Uterus (tissue), 4 donors: ENCODE results near the gene CARS1. TPM values are rescaled to one million over a fixed set of nuclear protein-coding genes. Genes with fewer than 3 reads are reported as not detected.
"Not testable (repeated sequence)": the region's sequence is repeated elsewhere in the genome, so short reads cannot be mapped to it uniquely, and the experiment has no call there.

Source experiments
- DNase-seq, 2 donors: peaks; one replicate each; pipeline ENCODE4 v3.0.0-alpha.2; 2019 to 2020
- H3K27ac ChIP-seq, 2 donors: fragments of 200-600 bp; sonication (generic); 1 replicate in 1 of 2; 2 replicates in 1 of 2; pipeline ENCODE4 v1.5.1; 2016 to 2018
- H3K27me3 ChIP-seq, 2 donors: fragments of 200-600 bp; sonication (generic); one replicate each; pipeline ENCODE4 v1.5.1; 2018 to 2019; ENCODE audit warnings: control low read depth in 1 of 2
- H3K36me3 ChIP-seq, 2 donors: fragments of 200-600 bp; sonication (generic); one replicate each; pipeline ENCODE4 v1.5.1; 2019; ENCODE audit warnings: control low read depth in 1 of 2
- H3K4me1 ChIP-seq, 2 donors: fragments of 200-600 bp; sonication (generic); one replicate each; pipeline ENCODE4 v1.5.1; 2018 to 2019; ENCODE audit warnings: control low read depth in 1 of 2
- H3K4me3 ChIP-seq, 2 donors: fragments of 200-600 bp; sonication (generic); 1 replicate in 1 of 2; 2 replicates in 1 of 2; pipeline ENCODE4 v1.5.1; 2018 to 2019; ENCODE audit warnings: mild to moderate bottlenecking in 1 of 2
- H3K9me3 ChIP-seq, 2 donors: fragments of 200-600 bp; sonication (generic); one replicate each; pipeline ENCODE4 v1.5.1; 2019; ENCODE audit warnings: control low read depth in 1 of 2
- CTCF ChIP-seq, 4 experiments: fragments of 200-600 bp in 2 of 4; fragments of 450-650 bp in 2 of 4; sonication (generic) in 2 of 4; IDR thresholded peaks; one replicate each; pipeline ENCODE4 v1.5.1; 2016 to 2019; ENCODE audit warnings: antibody characterized with exemption in 4 of 4, mild to moderate bottlenecking in 2 of 4, moderate library complexity in 1 of 4
- POLR2A ChIP-seq, 2 donors: fragments of 450-650 bp; IDR thresholded peaks; one replicate each; pipeline ENCODE4 v1.6.1; 2016; ENCODE audit warnings: antibody characterized with exemption in 2 of 2, mild to moderate bottlenecking in 1 of 2, moderate library complexity in 1 of 2
- intact Hi-C: fragments of 100-400 bp; cut with DNase I; formaldehyde crosslinking; loops from one replicate; pipeline ENCODE4 v1.15.1; 2023; ENCODE audit warnings: low total_unique reads
- total RNA-seq, 4 donors: library from RNA; depleted of rRNA in 3 of 4; stranded (reverse); fragments of >200 nt in 3 of 4; gene quantifications; one replicate each; pipeline versions ENCODE4 v1.1.0 to v1.2.4, GENCODE V29; 2014 to 2023
- donor health status: DM: yes; HTN: yes; CAD: no.

CARS1 gene
- total RNA-seq, 4 donors from 2014 or later, result 13.2 to 39.5 (median 27.4) TPM

GRCh38 chr11:3063432-3063831 is 6.2 kb upstream of the CARS1 start:
- H3K27me3 ChIP-seq, H3K4me1 ChIP-seq, DNase-seq, H3K27ac ChIP-seq, intact Hi-C loops, H3K4me3 ChIP-seq, H3K36me3 ChIP-seq, H3K9me3 ChIP-seq: not testable (repeated sequence)

- Histone ChIP-seq H3K27me3 (no peaks in the 10 kb centered on the region), H3K27ac (no peak overlapping the region), H3K9me3 (no peaks in the 10 kb centered on the region), H3K36me3 (no peaks in the 10 kb centered on the region), H3K4me1 (peaks cover 7 to 8% of the 10 kb centered on the region in 2 donors), H3K4me3 (no peak overlapping the region)
- DNase-seq, result no peak
- intact Hi-C loops, result no loop called here
- TF ChIP-seq POLR2A (IDR thresholded peaks at IDR 0.05), result no peak
- TF ChIP-seq CTCF (IDR thresholded peaks at IDR 0.05), result no peak
These were observed 3.3 kb upstream of the CARS1 start for GRCh38 chr11:3060436-3061025.

GRCh38 chr11:3058753-3059664 is 1.8 kb upstream of the CARS1 start:
- DNase-seq, result no peak

GRCh38 chr11:3056296-3057068 is 741 bp downstream of the CARS1 start:
- Histone ChIP-seq H3K36me3 (no peaks in the 10 kb centered on the region), H3K9me3 (no peaks in the 10 kb centered on the region), H3K4me1 (peaks cover 7 to 8% of the 10 kb centered on the region in 2 donors), H3K4me3 (peak overlapping the region; percentile 80 to 99), H3K27ac (peak overlapping the region; percentile 76 to 82), H3K27me3 (no peaks in the 10 kb centered on the region)
- intact Hi-C loops, result no loop called here
- no peak for DNase-seq
- TF ChIP-seq POLR2A (IDR thresholded peaks at IDR 0.05) (no peak), CTCF (IDR thresholded peaks at IDR 0.05) (no peak)

More at GRCh38 chr11:3058753-3059664, 1.8 kb upstream of the CARS1 start:
- intact Hi-C loops, result no loop called here
- H3K4me1 ChIP-seq, result peaks cover 7 to 8% of the 10 kb centered on the region in 2 donors
- H3K36me3 ChIP-seq, result no peaks in the 10 kb centered on the region
- no peaks in the 10 kb centered on the region for H3K9me3 ChIP-seq
- peak overlapping the region in 1 of 2 donors; percentile 14 for H3K27ac ChIP-seq
- TF ChIP-seq POLR2A (IDR thresholded peaks at IDR 0.05), result no peak
- TF ChIP-seq CTCF (IDR thresholded peaks at IDR 0.05), result no peak
- no peaks in the 10 kb centered on the region for H3K27me3 ChIP-seq
- no peak overlapping the region for H3K4me3 ChIP-seq

- no peak overlapping the region for H3K27ac ChIP-seq
- no peak for DNase-seq
- peaks cover 7 to 8% of the 10 kb centered on the region in 2 donors for H3K4me1 ChIP-seq
- TF ChIP-seq POLR2A (IDR thresholded peaks at IDR 0.05) (no peak), CTCF (IDR thresholded peaks at IDR 0.05) (no peak)
- no peaks in the 10 kb centered on the region for H3K36me3 ChIP-seq
- no peaks in the 10 kb centered on the region for H3K27me3 ChIP-seq
- intact Hi-C loops, result no loop called here
- H3K9me3 ChIP-seq, result no peaks in the 10 kb centered on the region
- peak overlapping the region in 1 of 2 donors; percentile 99 for H3K4me3 ChIP-seq
These were observed 1.3 kb downstream of the CARS1 start for GRCh38 chr11:3055891-3056290.
